GM23338 (cell line): ENCODE measurements around the gene ARHGEF11. TPM values are rescaled to one million over a fixed set of nuclear protein-coding genes. Genes with fewer than 3 reads are reported as not detected.

Experiments used
- ATAC-seq: fragments of 200-7000 bp; cut with Tn5 transposase; 3 replicates; pipeline ENCODE4 v1.9.1; 2020
- DNase-seq: peaks from one replicate; pipeline ENCODE4 v3.0.0-alpha.2; 2015; ENCODE audit warnings: low spot score
- H2AFZ ChIP-seq: fragments of 200-600 bp; sonication (generic); 2 replicates; pipeline ENCODE4 v1.8.0; 2016; ENCODE audit warnings: antibody characterized with exemption, mild to moderate bottlenecking, moderate library complexity
- H3F3A ChIP-seq: fragments of 200-600 bp; sonication (generic); replicated peaks from 2 replicates; pipeline ENCODE4 v1.8.0; 2017; ENCODE audit warnings: antibody characterized with exemption, mixed run types, low read depth
- H3K27ac ChIP-seq: fragments of 200-600 bp; sonication (generic); 2 replicates; pipeline ENCODE4 v1.6.1; 2016; ENCODE audit warnings: low read depth
- H3K27me3 ChIP-seq: fragments of 200-600 bp; sonication (generic); 2 replicates; pipeline ENCODE4 v1.8.0; 2016; ENCODE audit warnings: mild to moderate bottlenecking, mixed run types, moderate library complexity; ENCODE audit not compliant: insufficient read depth
- H3K36me3 ChIP-seq: fragments of 200-600 bp; sonication (generic); 2 replicates; pipeline ENCODE4 v1.8.0; 2016; ENCODE audit warnings: mild to moderate bottlenecking; ENCODE audit not compliant: insufficient read depth
- H3K4me1 ChIP-seq: fragments of 200-600 bp; sonication (generic); 2 replicates; pipeline ENCODE4 v1.8.0; 2016; ENCODE audit warnings: mild to moderate bottlenecking, moderate library complexity; ENCODE audit not compliant: insufficient read depth
- H3K4me2 ChIP-seq: fragments of 200-600 bp; sonication (generic); 2 replicates; pipeline ENCODE4 v1.7.1; 2017; ENCODE audit warnings: mixed run types
- H3K4me3 ChIP-seq: fragments of 200-600 bp; sonication (generic); 2 replicates; pipeline ENCODE4 v1.6.1; 2016; ENCODE audit warnings: mixed run types
- H3K79me2 ChIP-seq: fragments of 200-600 bp; sonication (generic); replicated peaks from 2 replicates; pipeline ENCODE4 v1.8.0; 2017; ENCODE audit warnings: mild to moderate bottlenecking; ENCODE audit not compliant: insufficient read depth
- H3K9me2 ChIP-seq: fragments of 200-600 bp; sonication (generic); 2 replicates; pipeline ENCODE4 v1.8.0; 2017; ENCODE audit not compliant: insufficient read depth
- H4K20me1 ChIP-seq: fragments of 200-600 bp; sonication (generic); replicated peaks from 2 replicates; pipeline ENCODE4 v1.8.0; 2017; ENCODE audit warnings: mild to moderate bottlenecking; ENCODE audit not compliant: insufficient read depth
- H3K27ac Mint-ChIP-seq: 2 replicates; pipeline ENCODE4 v1.8.0; 2020; ENCODE audit warnings: inconsistent platforms, mild to moderate bottlenecking, moderate library complexity, mixed read lengths
- H3K27me3 Mint-ChIP-seq: 3 replicates; pipeline ENCODE4 v1.8.0; 2022; ENCODE audit warnings: low read depth, mild to moderate bottlenecking, moderate library complexity, mixed read lengths, inconsistent platforms; ENCODE audit not compliant: insufficient read depth, poor library complexity
- H3K36me3 Mint-ChIP-seq: 3 replicates; pipeline ENCODE4 v1.8.0; 2021; ENCODE audit warnings: low read depth, mild to moderate bottlenecking, inconsistent platforms, moderate library complexity, mixed read lengths
- H3K4me1 Mint-ChIP-seq: 3 replicates; pipeline ENCODE4 v1.8.0; 2020; ENCODE audit warnings: mild to moderate bottlenecking, inconsistent platforms, mixed read lengths
- H3K4me3 Mint-ChIP-seq: 3 replicates; pipeline ENCODE4 v1.8.0; 2021; ENCODE audit warnings: moderate library complexity, mild to moderate bottlenecking, inconsistent platforms, mixed read lengths
- H3K9me3 Mint-ChIP-seq: 3 replicates; pipeline ENCODE4 v1.8.0; 2020; ENCODE audit warnings: moderate library complexity, mild to moderate bottlenecking, inconsistent platforms, mixed read lengths
- CREB1 ChIP-seq: fragments of 250-450 bp; sonication (Bioruptor Pico); IDR thresholded peaks from 2 replicates; pipeline ENCODE4 v1.5.0; 2020; ENCODE audit warnings: low read depth, mild to moderate bottlenecking, moderate library complexity
- ETS1 ChIP-seq: IDR thresholded peaks from 2 replicates; pipeline ENCODE4 v1.6.1; 2016; ENCODE audit warnings: antibody characterized with exemption
- EZH2 ChIP-seq: fragments of 200-600 bp; sonication (generic); IDR thresholded peaks from one replicate; pipeline ENCODE4 v1.8.0; 2017; ENCODE audit warnings: antibody characterized with exemption, mild to moderate bottlenecking, low read depth; ENCODE audit not compliant: unreplicated experiment
- EZH2phosphoT487 ChIP-seq: fragments of 200-600 bp; sonication (generic); IDR thresholded peaks from one replicate; pipeline ENCODE4 v1.8.1; 2018; ENCODE audit warnings: antibody characterized with exemption; ENCODE audit not compliant: unreplicated experiment
- JUNB ChIP-seq: IDR thresholded peaks from one replicate; pipeline ENCODE4 v1.6.1; 2016; ENCODE audit warnings: antibody characterized with exemption; ENCODE audit not compliant: unreplicated experiment
- NANOG ChIP-seq: IDR thresholded peaks from 2 replicates; pipeline ENCODE4 v1.6.1; 2016; ENCODE audit warnings: antibody characterized with exemption, borderline replicate concordance
- POLR2AphosphoS5 ChIP-seq: IDR thresholded peaks from 2 replicates; pipeline ENCODE4 v1.6.1; 2016; ENCODE audit warnings: antibody characterized with exemption, low read depth
- REST ChIP-seq: IDR thresholded peaks from one replicate; pipeline ENCODE4 v1.6.1; 2018; ENCODE audit warnings: antibody characterized with exemption; ENCODE audit not compliant: unreplicated experiment
- STAT1 ChIP-seq: IDR thresholded peaks from one replicate; pipeline ENCODE4 v1.6.1; 2016; ENCODE audit warnings: antibody characterized with exemption; ENCODE audit not compliant: unreplicated experiment
- ZNF114 ChIP-seq: fragments of 250-450 bp; sonication (Bioruptor Pico); IDR thresholded peaks from 2 replicates; pipeline ENCODE4 v1.5.0; 2020; ENCODE audit warnings: mild to moderate bottlenecking, moderate library complexity
- ZNF331 ChIP-seq: fragments of 250-450 bp; sonication (Bioruptor Pico); IDR thresholded peaks from 2 replicates; pipeline ENCODE4 v1.5.0; 2020; ENCODE audit warnings: low read depth, mild to moderate bottlenecking, moderate library complexity
- polyA plus RNA-seq: library from polyadenylated mRNA; unstranded; fragments of >200 nt; fragmentation: Nextera tagmentation; extraction: Ambion mirVana; gene quantifications from 2 replicates; pipeline ENCODE4 v1.2.1, GENCODE V29; 2016
- total RNA-seq: library from RNA; depleted of rRNA; stranded (reverse); fragments of >200 nt; shearing (Covaris generic); gene quantifications from 2 replicates; pipeline ENCODE4 v1.2.3, GENCODE V29; 2014
- TF ChIP-seq, protein P1 (sequence below), 2 experiments: fragments of 200-600 bp in 1 of 2; sonication (generic) in 1 of 2; conservative IDR thresholded peaks; 2 replicates each; pipeline versions ENCODE4 v1.5.1 to v1.6.1; 2016 to 2017; ENCODE audit warnings: antibody characterized with exemption in 2 of 2, low read depth in 2 of 2, mild to moderate bottlenecking in 2 of 2, moderate library complexity in 1 of 2
- TF ChIP-seq, protein P2 (sequence below): fragments of 250-450 bp; sonication (Bioruptor Pico); IDR thresholded peaks from 2 replicates; pipeline ENCODE4 v1.5.0; 2020; ENCODE audit warnings: mild to moderate bottlenecking, moderate library complexity

The ARHGEF11 gene
- total and polyA plus RNA-seq, 2 experiments from 2014 or later: 12.3 to 33.7 TPM

DNA sequence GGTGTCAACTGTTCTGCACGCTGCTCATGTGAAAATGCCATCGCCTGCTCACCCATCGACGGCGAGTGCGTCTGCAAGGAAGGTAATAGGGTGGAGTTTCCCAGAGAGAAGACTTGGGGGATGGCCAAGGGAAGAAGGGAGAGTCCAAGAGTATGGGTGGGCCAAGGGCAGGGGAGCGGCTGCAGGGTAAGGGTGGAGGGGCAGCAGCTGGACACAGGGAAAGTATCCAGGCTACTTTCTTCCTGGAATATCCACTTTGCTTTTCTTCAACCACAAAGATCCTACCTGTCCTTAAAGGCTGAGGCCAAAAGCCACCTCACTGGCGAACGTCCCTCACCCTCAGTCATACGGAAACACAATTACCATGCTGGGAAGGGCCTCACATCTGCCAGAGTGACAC is 136.6 kb downstream of the ARHGEF11 start:
- Histone ChIP-seq H3K27me3 (peaks cover 20% of the 10 kb centered on the region; the same call in 1 of the 2 replicates), H3K27ac (no peak overlapping the region), H3K36me3 (no peaks in the 10 kb centered on the region), H4K20me1 (no peaks in the 10 kb centered on the region; the same call in 1 of the 2 replicates), H3K4me2 (no peak overlapping the region), H2AFZ (no peak overlapping the region), H3K79me2 (no peaks in the 10 kb centered on the region), H3F3A (no peaks in the 10 kb centered on the region; the same call in 1 of the 2 replicates), H3K4me1 (peaks cover 10% of the 10 kb centered on the region), H3K4me3 (no peak overlapping the region), H3K9me2 (no peaks in the 10 kb centered on the region)
- DNase-seq (no peak), ATAC-seq (no peak)
- Mint-ChIP-seq H3K27me3 (peaks cover 23% of the 10 kb centered on the region), H3K9me3 (no peaks in the 10 kb centered on the region), H3K27ac (no peak overlapping the region), H3K4me3 (no peak overlapping the region), H3K4me1 (peaks cover 16% of the 10 kb centered on the region), H3K36me3 (no peaks in the 10 kb centered on the region)
- TF ChIP-seq ZNF114 (no peak), NANOG (no peak), EZH2 (no peak), POLR2AphosphoS5 (no peak), REST (no peak), ETS1 (no peak), STAT1 (no peak), EZH2phosphoT487 (no peak), JUNB (no peak), CREB1 (CRISPR knock-in tag) (no peak), ZNF331 (CRISPR knock-in tag) (no peak)
- TF ChIP-seq, protein P1, sequence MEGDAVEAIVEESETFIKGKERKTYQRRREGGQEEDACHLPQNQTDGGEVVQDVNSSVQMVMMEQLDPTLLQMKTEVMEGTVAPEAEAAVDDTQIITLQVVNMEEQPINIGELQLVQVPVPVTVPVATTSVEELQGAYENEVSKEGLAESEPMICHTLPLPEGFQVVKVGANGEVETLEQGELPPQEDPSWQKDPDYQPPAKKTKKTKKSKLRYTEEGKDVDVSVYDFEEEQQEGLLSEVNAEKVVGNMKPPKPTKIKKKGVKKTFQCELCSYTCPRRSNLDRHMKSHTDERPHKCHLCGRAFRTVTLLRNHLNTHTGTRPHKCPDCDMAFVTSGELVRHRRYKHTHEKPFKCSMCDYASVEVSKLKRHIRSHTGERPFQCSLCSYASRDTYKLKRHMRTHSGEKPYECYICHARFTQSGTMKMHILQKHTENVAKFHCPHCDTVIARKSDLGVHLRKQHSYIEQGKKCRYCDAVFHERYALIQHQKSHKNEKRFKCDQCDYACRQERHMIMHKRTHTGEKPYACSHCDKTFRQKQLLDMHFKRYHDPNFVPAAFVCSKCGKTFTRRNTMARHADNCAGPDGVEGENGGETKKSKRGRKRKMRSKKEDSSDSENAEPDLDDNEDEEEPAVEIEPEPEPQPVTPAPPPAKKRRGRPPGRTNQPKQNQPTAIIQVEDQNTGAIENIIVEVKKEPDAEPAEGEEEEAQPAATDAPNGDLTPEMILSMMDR (conservative IDR thresholded peaks at IDR 0.05; ENCODE audit: low read depth in 2 of 2): no peak
- TF ChIP-seq, protein P2, sequence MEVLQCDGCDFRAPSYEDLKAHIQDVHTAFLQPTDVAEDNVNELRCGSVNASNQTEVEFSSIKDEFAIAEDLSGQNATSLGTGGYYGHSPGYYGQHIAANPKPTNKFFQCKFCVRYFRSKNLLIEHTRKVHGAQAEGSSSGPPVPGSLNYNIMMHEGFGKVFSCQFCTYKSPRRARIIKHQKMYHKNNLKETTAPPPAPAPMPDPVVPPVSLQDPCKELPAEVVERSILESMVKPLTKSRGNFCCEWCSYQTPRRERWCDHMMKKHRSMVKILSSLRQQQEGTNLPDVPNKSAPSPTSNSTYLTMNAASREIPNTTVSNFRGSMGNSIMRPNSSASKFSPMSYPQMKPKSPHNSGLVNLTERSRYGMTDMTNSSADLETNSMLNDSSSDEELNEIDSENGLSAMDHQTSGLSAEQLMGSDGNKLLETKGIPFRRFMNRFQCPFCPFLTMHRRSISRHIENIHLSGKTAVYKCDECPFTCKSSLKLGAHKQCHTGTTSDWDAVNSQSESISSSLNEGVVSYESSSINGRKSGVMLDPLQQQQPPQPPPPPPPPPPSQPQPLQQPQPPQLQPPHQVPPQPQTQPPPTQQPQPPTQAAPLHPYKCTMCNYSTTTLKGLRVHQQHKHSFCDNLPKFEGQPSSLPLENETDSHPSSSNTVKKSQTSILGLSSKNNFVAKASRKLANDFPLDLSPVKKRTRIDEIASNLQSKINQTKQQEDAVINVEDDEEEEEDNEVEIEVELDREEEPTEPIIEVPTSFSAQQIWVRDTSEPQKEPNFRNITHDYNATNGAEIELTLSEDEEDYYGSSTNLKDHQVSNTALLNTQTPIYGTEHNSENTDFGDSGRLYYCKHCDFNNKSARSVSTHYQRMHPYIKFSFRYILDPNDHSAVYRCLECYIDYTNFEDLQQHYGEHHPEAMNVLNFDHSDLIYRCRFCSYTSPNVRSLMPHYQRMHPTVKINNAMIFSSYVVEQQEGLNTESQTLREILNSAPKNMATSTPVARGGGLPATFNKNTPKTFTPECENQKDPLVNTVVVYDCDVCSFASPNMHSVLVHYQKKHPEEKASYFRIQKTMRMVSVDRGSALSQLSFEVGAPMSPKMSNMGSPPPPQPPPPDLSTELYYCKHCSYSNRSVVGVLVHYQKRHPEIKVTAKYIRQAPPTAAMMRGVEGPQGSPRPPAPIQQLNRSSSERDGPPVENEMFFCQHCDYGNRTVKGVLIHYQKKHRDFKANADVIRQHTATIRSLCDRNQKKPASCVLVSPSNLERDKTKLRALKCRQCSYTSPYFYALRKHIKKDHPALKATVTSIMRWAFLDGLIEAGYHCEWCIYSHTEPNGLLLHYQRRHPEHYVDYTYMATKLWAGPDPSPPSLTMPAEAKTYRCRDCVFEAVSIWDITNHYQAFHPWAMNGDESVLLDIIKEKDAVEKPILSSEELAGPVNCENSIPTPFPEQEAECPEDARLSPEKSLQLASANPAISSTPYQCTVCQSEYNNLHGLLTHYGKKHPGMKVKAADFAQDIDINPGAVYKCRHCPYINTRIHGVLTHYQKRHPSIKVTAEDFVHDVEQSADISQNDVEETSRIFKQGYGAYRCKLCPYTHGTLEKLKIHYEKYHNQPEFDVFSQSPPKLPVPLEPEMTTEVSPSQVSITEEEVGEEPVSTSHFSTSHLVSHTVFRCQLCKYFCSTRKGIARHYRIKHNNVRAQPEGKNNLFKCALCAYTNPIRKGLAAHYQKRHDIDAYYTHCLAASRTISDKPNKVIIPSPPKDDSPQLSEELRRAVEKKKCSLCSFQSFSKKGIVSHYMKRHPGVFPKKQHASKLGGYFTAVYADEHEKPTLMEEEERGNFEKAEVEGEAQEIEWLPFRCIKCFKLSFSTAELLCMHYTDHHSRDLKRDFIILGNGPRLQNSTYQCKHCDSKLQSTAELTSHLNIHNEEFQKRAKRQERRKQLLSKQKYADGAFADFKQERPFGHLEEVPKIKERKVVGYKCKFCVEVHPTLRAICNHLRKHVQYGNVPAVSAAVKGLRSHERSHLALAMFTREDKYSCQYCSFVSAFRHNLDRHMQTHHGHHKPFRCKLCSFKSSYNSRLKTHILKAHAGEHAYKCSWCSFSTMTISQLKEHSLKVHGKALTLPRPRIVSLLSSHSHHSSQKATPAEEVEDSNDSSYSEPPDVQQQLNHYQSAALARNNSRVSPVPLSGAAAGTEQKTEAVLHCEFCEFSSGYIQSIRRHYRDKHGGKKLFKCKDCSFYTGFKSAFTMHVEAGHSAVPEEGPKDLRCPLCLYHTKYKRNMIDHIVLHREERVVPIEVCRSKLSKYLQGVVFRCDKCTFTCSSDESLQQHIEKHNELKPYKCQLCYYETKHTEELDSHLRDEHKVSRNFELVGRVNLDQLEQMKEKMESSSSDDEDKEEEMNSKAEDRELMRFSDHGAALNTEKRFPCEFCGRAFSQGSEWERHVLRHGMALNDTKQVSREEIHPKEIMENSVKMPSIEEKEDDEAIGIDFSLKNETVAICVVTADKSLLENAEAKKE (CRISPR knock-in tag): no peak
